ENCODE data around the gene CSNK1G1. TPM values are rescaled to one million over a fixed set of nuclear protein-coding genes. Genes with fewer than 3 reads are reported as not detected.
"Not testable (repeated sequence)": the region's sequence is repeated elsewhere in the genome, so short reads cannot be mapped to it uniquely, and the experiment has no call there.

Gene CSNK1G1
- total RNA-seq: 10 to 100 TPM; 32.7 to 59.6 TPM
- polyA plus RNA-seq (ENCODE audit: insufficient read depth, low read depth, low replicate concordance): 77.5 TPM
- long read RNA-seq, donor 1, full-length matches to known transcripts: 2 of 2 reads
- long read RNA-seq, donor 1, partial matches to known transcripts: 0 of 2 reads
- long read RNA-seq, donor 1, other reads (novel, unspliced or antisense): 0 of 2 reads
- long read RNA-seq, donor 2: 0 reads

DNA sequence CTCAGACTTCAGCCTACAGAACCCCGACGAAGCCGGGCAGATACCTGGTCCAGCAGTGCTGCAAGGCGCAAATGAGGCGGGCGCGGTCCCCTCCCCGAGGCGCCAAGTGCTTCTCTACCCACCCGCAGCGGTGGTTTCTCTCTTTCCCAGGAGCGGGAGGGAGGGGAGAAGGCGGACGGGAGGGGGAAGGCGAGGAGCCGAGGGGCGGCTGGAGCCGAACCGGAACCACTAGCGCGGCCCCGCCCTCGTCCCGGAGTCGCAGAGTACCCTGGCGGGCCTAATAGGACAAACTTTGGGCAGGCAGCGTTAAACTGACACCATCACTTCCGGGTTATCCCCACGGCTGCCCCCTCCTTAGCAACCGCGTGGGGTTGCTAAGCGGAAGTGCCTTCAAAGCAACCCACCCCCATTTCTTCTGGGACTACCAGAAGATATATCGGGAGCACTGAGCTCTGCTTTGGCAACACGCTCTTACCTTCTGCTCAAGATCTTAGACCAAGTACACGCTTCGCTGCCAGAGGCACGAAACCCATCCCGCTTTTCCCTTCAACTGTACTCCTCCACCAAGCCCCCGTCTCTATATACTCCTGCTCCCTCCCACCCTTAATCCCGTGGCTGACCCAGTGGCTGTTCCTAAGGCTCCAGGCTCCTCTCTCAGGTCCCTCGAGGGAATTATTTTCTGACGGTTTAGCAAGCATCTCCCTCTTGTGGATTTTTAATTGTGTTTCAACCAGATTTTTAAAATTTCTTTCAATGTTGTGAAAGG, at the start of gene CSNK1G1:
TSS of gene CSNK1G1 (minus strand) at position 230 of the 766 bp plus-strand sequence. CDS start 55,674 bp downstream, outside the sequence.
- Histone ChIP-seq H3K27me3 (no peaks in the 10 kb centered on the region), H3K27ac (peak within 1 kb of the TSS; percentile 79 to 88), H3K9me3 (no peaks in the 10 kb centered on the region), H3K36me3 (ENCODE audit: low read depth, missing control alignments) (no peaks in the 10 kb centered on the region), H3K4me1 (no peaks in the 10 kb centered on the region), H3K4me3 (peak within 1 kb of the TSS; percentile 83 to 94)
- TF ChIP-seq, protein P1, sequence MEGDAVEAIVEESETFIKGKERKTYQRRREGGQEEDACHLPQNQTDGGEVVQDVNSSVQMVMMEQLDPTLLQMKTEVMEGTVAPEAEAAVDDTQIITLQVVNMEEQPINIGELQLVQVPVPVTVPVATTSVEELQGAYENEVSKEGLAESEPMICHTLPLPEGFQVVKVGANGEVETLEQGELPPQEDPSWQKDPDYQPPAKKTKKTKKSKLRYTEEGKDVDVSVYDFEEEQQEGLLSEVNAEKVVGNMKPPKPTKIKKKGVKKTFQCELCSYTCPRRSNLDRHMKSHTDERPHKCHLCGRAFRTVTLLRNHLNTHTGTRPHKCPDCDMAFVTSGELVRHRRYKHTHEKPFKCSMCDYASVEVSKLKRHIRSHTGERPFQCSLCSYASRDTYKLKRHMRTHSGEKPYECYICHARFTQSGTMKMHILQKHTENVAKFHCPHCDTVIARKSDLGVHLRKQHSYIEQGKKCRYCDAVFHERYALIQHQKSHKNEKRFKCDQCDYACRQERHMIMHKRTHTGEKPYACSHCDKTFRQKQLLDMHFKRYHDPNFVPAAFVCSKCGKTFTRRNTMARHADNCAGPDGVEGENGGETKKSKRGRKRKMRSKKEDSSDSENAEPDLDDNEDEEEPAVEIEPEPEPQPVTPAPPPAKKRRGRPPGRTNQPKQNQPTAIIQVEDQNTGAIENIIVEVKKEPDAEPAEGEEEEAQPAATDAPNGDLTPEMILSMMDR (IDR thresholded peaks at IDR 0.05): peak; percentile 47 to 52 (median 47)
- no peak for TF ChIP-seq POLR2A (IDR thresholded peaks at IDR 0.05)
- peak; percentile 98 for DNase-seq
- intact Hi-C loops (cut with DNase I; ENCODE audit: low total_unique reads): no loop called here
- WGBS, 2 donors: 0 to 2% methylated on average over 17 to 39 of the region's 42 CpGs

DNA sequence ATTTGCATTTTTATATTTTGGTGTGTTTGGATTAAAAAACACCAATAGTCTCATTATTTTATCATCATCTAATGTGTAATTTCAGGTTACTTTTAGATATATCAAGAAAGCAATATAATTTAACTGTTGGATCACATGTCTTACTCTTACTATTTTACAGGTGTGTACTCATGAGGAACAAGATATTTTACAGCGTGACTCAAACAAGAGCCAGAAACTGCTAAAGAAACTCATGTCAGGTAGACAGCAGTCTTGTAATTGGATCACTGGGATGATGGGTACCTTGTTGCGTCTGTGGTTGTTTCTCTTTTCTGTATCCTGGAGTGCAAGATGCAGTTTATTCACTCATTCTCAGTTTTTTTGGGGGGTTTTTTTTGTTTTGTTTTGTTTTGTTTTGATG, 44.6 kb upstream of the CSNK1G1 start:
- Histone ChIP-seq H3K9me3 (no peaks in the 10 kb centered on the region), H3K27ac (no peak overlapping the region), H3K4me1 (no peaks in the 10 kb centered on the region), H3K4me3 (no peak overlapping the region), H3K36me3 (ENCODE audit: low read depth, missing control alignments) (no peaks in the 10 kb centered on the region), H3K27me3 (no peaks in the 10 kb centered on the region)
- DNase-seq: no peak
- WGBS, 2 donors: 92 to 99% methylated on average over 2 of the region's 2 CpGs
- no peak for TF ChIP-seq POLR2A (IDR thresholded peaks at IDR 0.05)
- TF ChIP-seq, protein P1 (IDR thresholded peaks at IDR 0.05): no peak
- intact Hi-C loops (cut with DNase I; ENCODE audit: low total_unique reads): no loop called here

DNA sequence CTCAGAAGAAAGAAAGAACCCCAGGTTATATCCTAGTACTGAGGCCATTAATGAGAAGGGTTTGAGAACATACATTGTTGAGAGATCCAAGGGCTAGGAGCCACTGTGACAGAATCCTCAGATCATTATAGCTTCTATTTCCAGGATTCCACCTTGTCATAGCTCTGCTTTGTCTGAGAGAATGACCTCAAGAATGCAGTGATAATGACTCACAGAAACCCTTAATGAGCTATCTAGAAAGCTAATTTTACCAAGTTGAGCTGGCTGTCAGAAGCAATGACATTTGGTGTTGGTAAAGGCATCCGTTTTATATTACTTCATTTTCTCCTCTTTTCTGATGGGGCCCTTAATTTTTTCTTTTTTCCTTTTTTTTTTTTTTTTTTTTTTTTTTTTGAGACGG, 42.6 kb upstream of the CSNK1G1 start:
- Histone ChIP-seq H3K27ac (no peak overlapping the region), H3K4me3 (no peak overlapping the region), H3K27me3 (no peaks in the 10 kb centered on the region), H3K9me3 (no peaks in the 10 kb centered on the region), H3K4me1 (no peaks in the 10 kb centered on the region), H3K36me3 (ENCODE audit: low read depth, missing control alignments) (no peaks in the 10 kb centered on the region)
- DNase-seq: no peak
- intact Hi-C loops (cut with DNase I; ENCODE audit: low total_unique reads): no loop called here
- WGBS, 2 donors: 97 to 98% methylated on average over 2 of the region's 2 CpGs
- no peak for TF ChIP-seq POLR2A (IDR thresholded peaks at IDR 0.05)
- TF ChIP-seq, protein P1 (IDR thresholded peaks at IDR 0.05): no peak

DNA sequence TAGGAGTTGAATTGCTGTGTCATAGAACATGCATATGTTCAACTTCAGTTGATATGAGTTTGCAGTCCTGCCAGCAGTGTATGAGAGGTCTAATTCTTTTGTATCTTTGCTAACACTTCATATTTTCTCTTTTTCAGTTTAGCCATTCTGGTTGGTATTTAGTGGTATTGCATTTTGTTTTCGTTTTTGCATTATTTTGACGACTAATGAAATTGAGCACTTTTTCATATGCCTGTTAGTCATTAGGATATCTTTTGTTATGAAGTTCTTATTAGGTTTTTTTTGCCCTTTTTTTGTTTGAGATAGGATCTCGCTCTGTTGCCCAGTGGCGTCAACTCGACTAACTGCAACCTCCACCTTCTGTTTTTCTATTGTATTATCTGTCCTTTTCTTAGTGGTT, 40.8 kb upstream of the CSNK1G1 start:
- no peak for TF ChIP-seq POLR2A (IDR thresholded peaks at IDR 0.05)
- TF ChIP-seq, protein P1 (IDR thresholded peaks at IDR 0.05): no peak
- H3K27me3 ChIP-seq: no peaks in the 10 kb centered on the region
- H3K27ac ChIP-seq: no peak overlapping the region
- no peaks in the 10 kb centered on the region for H3K4me1 ChIP-seq
- WGBS, 2 donors: 94 to 97% methylated on average over 5 of the region's 5 CpGs
- H3K4me3 ChIP-seq: no peak overlapping the region
- no peak for DNase-seq
- intact Hi-C loops (cut with DNase I; ENCODE audit: low total_unique reads): no loop called here
- no peaks in the 10 kb centered on the region for H3K36me3 ChIP-seq (ENCODE audit: low read depth, missing control alignments)
- no peaks in the 10 kb centered on the region for H3K9me3 ChIP-seq

DNA sequence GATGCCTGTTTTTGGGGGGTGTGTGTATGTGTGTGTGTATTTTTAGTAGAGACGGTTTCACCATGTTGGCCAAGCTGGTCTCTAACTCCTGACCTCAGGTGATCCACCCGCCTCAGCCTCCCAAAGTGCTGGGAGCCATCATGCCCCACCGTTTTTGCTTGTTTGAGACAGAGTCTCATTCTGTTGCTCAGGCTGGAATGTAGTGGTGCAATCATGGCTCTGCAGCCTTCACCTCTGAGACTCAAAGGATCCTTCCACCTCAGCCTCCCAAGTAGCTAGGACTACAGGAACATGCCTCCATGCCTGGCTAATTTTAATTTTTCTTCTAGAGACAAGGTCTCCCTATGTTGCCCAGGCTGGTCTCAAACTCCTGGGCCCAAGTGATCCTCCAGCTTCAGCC, 36.5 kb upstream of the CSNK1G1 start:
- H3K27ac ChIP-seq; H3K9me3 ChIP-seq; H3K4me1 ChIP-seq; intact Hi-C loops (cut with DNase I; ENCODE audit: low total_unique reads); H3K27me3 ChIP-seq; H3K36me3 ChIP-seq (ENCODE audit: low read depth, missing control alignments); DNase-seq; H3K4me3 ChIP-seq: not testable (repeated sequence)
- 79% methylated on average over 3 of the region's 3 CpGs for WGBS, 2 donors
